ENCODE data around the gene AGAP1.

GRCh38 chr2:235553291-235553690 lies 59.4 kb downstream of the AGAP1 start:
- TF ChIP-seq CTCF (IDR thresholded peaks at IDR 0.05; ENCODE audit: low read depth, low read length, poor library complexity, severe bottlenecking) = no peak
- TF ChIP-seq EZH2phosphoT487 (IDR thresholded peaks at IDR 0.05; ENCODE audit: borderline replicate concordance, low read length) = no peak

All from DOHH2 (cell line).